GM19328 (cell line): ENCODE data around the gene ARHGEF38.
"Not testable (repeated sequence)": the region's sequence is repeated elsewhere in the genome, so short reads cannot be mapped to it uniquely, and the experiment has no call there.

Experiments
- ATAC-seq: cut with Tn5 transposase; IDR thresholded peaks from one replicate; pipeline ENCODE4 v1.9.1; 2021; ENCODE audit warnings: mild to moderate bottlenecking, moderate library complexity; ENCODE audit not compliant: unreplicated experiment

ARHGEF38 gene

GRCh38 chr4:105709081-105709450 is 156.6 kb downstream of the ARHGEF38 start:
- ATAC-seq = peak; percentile 31

GRCh38 chr4:105710012-105710600 is 157.7 kb downstream of the ARHGEF38 start:
- ATAC-seq = no peak

GRCh38 chr4:105710678-105711077 is 158.3 kb downstream of the ARHGEF38 start:
- no peak for ATAC-seq

- ATAC-seq = no peak
These were observed 160.3 kb downstream of the ARHGEF38 start for GRCh38 chr4:105712766-105713165.

GRCh38 chr4:105714071-105714521 is 161.7 kb downstream of the ARHGEF38 start:
- no peak for ATAC-seq

- no peak for ATAC-seq
These were observed 162.5 kb downstream of the ARHGEF38 start for GRCh38 chr4:105714932-105715331.

GRCh38 chr4:105715692-105716278 is 163.4 kb downstream of the ARHGEF38 start:
- ATAC-seq = no peak

GRCh38 chr4:105719204-105719603 is 166.8 kb downstream of the ARHGEF38 start:
- no peak for ATAC-seq

- no peak for ATAC-seq
These were observed 173.2 kb downstream of the ARHGEF38 start for GRCh38 chr4:105725623-105726022.

- not testable (repeated sequence) for ATAC-seq
These were observed 177.5 kb downstream of the ARHGEF38 start for GRCh38 chr4:105729895-105730294.
